Stimulated activated CD8-positive, alpha-beta memory T cell treated with anti-CD3 and anti-CD28 coated beads, Interleukin-12 subunit alpha, Interleukin-12 subunit beta, amount 100 ng/mL, for 24 hours (primary cell): ENCODE results near the gene SLC27A4.
"Not testable (repeated sequence)": the region's sequence is repeated elsewhere in the genome, so short reads cannot be mapped to it uniquely, and the experiment has no call there.

Experiments
- DNase-seq: peaks from one replicate; pipeline ENCODE4 v3.0.0-alpha.2; 2020; ENCODE audit errors: extremely low read depth

Gene SLC27A4

GRCh38 chr9:128324401-128324800 lies 15.9 kb upstream of the SLC27A4 start:
- no peak for DNase-seq

DNA sequence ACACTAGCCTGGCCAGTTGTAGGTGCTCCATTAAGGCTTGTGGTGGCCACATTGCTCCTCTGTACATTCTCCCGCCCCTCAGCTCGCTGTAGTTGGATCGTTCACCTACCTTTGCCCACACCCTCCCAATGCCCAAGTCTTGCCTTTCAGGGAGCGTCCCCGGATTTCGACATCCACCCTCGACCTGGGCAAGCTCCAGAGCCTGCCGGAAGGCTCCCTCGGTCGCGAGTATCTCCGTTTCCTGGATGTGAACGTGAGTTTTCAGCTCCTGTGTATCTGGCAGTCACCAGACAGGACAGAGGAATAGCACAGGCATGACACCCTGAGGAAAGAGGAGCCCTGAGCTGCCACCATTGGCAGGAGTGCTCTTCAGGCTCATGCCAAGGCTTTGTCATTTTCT lies 14.7 kb upstream of the SLC27A4 start:
- no peak for DNase-seq

GRCh38 chr9:128333451-128333869 lies 6.9 kb upstream of the SLC27A4 start:
- DNase-seq: no peak

GRCh38 chr9:128335161-128335560 lies 5.2 kb upstream of the SLC27A4 start:
- no peak for DNase-seq

GRCh38 chr9:128335914-128336313 lies 4.4 kb upstream of the SLC27A4 start:
- DNase-seq: no peak

GRCh38 chr9:128337936-128338335 lies 2.4 kb upstream of the SLC27A4 start:
- DNase-seq: no peak

- DNase-seq: not testable (repeated sequence)
Measured at GRCh38 chr9:128338852-128339614, 1.3 kb upstream of the SLC27A4 start.

GRCh38 chr9:128340691-128341434 lies 536 bp downstream of the SLC27A4 start:
- no peak for DNase-seq

GRCh38 chr9:128341435-128341849 lies 1.1 kb downstream of the SLC27A4 start:
- peak; percentile 21 for DNase-seq

GRCh38 chr9:128342971-128343680 lies 2.8 kb downstream of the SLC27A4 start:
- DNase-seq: no peak

GRCh38 chr9:128343855-128344254 lies 3.5 kb downstream of the SLC27A4 start:
- no peak for DNase-seq

DNA sequence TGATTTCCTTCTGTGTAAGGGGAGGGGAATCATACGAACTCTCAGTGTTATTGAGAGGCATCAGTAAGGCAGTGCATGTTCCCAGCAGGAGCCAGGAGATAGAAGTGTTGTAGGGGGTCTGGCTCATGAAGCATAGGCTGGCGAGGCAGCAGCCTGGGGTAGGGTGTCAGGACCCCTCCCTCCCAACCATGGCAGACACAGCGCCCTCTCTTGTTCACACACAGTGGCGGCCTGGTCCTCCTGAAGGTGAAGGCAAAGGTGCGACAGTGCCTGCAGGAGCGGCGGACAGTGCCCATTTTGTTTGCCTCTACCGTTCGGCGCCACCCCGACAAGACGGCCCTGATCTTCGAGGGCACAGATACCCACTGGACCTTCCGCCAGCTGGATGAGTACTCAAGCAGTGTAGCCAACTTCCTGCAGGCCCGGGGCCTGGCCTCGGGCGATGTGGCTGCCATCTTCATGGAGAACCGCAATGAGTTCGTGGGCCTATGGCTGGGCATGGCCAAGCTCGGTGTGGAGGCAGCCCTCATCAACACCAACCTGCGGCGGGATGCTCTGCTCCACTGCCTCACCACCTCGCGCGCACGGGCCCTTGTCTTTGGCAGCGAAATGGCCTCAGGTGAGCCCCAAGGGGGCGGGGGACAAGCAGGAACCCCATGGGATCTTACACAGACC lies 4.7 kb downstream of the SLC27A4 start:
- no peak for DNase-seq

DNA sequence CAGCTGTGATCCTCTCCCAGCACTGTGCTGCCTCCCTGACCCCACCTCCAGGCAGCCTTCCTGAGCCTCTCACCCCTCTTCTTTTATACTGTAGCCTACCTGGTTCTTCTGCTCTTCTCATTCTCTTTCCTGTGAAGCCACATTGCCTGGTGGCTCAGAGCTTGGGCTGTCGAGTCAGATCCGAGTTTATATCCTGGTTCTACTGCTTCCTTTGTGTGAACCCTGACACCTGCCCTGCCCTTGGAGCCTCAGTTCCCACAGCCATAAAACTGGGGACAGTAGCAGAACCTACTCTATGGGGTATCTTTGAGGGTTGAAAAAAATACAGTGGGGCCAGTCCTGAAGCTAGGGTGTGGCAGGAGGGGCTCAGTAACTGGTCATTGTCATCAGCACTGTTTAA lies 8.8 kb downstream of the SLC27A4 start:
- DNase-seq: no peak

- no peak for DNase-seq
Measured at GRCh38 chr9:128349772-128350171, 9.4 kb downstream of the SLC27A4 start.

DNA sequence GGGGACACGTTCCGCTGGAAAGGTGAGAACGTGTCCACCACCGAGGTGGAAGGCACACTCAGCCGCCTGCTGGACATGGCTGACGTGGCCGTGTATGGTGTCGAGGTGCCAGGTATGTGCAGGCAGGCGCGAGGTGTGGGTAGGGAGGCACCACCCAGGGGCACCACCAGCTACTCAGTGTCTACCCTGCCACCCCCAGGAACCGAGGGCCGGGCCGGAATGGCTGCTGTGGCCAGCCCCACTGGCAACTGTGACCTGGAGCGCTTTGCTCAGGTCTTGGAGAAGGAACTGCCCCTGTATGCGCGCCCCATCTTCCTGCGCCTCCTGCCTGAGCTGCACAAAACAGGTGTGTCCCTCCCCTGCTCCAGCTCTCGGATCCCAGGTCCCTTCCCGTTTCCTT lies 15.1 kb downstream of the SLC27A4 start:
- no peak for DNase-seq

DNA sequence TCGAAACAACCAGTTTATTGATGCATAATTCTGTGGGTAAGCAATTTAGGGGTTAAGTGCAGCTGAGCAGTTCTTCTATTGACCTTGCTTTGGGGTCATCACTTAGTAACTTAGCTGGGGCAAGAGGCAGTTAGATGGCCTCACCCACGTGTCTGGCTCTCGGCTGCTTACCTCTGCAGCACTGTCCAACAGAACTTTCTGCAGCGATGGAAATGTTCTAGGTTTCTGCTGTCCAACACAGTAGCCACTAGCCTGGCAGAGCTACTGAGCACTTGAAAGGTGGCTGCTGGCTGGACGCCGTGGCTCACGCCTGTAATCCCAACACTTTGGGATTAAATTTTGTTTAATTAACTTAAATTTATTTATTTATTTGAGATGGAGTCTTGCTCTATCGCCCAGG lies 17.8 kb downstream of the SLC27A4 start:
- no peak for DNase-seq

GRCh38 chr9:128358861-128359260 lies 18.5 kb downstream of the SLC27A4 start:
- DNase-seq: no peak

GRCh38 chr9:128360826-128361225 lies 20.5 kb downstream of the SLC27A4 start:
- DNase-seq: no peak

DNA sequence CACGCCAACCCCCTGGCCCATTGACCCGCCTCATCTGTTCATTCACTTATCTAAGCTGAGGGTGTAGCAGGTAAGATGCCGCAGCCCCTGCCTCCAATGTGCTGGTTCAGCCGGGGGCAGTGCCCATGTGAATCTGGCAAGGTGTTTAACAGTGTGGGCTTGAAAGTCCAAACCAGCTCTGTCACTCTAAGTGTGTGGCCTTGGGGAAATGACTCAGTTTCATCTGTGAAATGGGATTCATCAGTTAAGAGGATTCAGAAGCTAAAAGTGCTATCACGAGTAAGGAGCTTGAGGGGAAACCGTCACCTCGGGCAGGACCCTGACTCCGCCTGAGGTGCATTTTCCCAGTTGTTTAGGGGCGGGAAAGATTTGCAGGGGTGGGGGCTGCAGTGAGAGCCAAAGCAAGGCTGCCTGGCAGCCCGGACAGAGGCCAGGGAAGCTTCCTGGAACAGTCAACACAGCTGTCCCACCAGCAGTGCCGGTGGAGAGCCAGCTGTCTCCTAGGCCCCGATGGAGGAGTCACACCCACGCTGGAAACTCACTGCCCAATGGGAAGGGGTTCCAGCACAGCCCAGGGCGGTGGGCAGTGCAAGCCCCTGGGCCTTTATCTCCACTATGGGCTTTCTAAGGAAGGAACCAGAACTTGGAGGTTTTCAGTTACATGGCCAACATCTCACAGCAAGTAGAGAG lies 21.1 kb downstream of the SLC27A4 start:
- no peak for DNase-seq

GRCh38 chr9:128361986-128362646 lies 21.8 kb downstream of the SLC27A4 start:
- peak; percentile 36 for DNase-seq

- DNase-seq: no peak
Measured at GRCh38 chr9:128362774-128363173, 22.4 kb downstream of the SLC27A4 start.
